HG03565 (cell line): ENCODE data around the gene RBMXL3.

ENCODE experiments used
- ATAC-seq: cut with Tn5 transposase; IDR thresholded peaks from one replicate; pipeline ENCODE4 v1.9.1; 2021; ENCODE audit warnings: mild to moderate bottlenecking, moderate library complexity; ENCODE audit not compliant: unreplicated experiment

The RBMXL3 gene

GRCh38 chrX:115233497-115234455 is 44.6 kb downstream of the RBMXL3 start, which contains the start of gene LRCH2:
Gene LRCH2, minus strand, starts transcription at chrX:115234096. Its CDS starts 55 bp downstream, at chrX:115234041.
- no peak for ATAC-seq

GRCh38 chrX:115234461-115234860 is 45.3 kb downstream of the RBMXL3 start:
- no peak for ATAC-seq

GRCh38 chrX:115236560-115236959 is 47.4 kb downstream of the RBMXL3 start:
- no peak for ATAC-seq

GRCh38 chrX:115237056-115237455 is 47.8 kb downstream of the RBMXL3 start:
- ATAC-seq: no peak
